Measurements from ENCODE around the gene CACNA1D.

DNA sequence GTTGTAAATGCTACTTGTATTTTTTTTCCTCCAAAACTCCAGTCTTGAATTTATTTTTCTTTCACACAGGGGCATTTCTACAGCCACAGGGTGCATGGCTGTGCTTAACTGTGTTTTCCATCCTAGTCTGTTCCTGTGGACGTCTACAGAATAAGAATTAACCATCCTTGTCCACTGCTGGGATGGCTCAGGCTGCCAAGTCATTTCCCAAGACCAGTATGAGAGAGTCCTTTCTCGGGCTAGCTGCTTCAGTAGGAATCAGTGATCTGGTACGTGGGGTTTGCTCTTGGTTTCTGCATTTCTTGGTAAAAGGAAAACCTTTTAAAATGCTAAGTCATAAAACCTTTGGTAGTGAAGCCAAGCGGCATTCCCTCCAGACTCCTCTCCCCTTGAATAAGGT lies 322.0 kb downstream of the CACNA1D start:
- TF ChIP-seq, protein P1, sequence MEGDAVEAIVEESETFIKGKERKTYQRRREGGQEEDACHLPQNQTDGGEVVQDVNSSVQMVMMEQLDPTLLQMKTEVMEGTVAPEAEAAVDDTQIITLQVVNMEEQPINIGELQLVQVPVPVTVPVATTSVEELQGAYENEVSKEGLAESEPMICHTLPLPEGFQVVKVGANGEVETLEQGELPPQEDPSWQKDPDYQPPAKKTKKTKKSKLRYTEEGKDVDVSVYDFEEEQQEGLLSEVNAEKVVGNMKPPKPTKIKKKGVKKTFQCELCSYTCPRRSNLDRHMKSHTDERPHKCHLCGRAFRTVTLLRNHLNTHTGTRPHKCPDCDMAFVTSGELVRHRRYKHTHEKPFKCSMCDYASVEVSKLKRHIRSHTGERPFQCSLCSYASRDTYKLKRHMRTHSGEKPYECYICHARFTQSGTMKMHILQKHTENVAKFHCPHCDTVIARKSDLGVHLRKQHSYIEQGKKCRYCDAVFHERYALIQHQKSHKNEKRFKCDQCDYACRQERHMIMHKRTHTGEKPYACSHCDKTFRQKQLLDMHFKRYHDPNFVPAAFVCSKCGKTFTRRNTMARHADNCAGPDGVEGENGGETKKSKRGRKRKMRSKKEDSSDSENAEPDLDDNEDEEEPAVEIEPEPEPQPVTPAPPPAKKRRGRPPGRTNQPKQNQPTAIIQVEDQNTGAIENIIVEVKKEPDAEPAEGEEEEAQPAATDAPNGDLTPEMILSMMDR (IDR thresholded peaks at IDR 0.05) = no peak
- no peak for TF ChIP-seq POLR2A (IDR thresholded peaks at IDR 0.05)

All from body of pancreas (tissue), 4 donors.